HG02642 (cell line): ENCODE measurements around the gene LMOD2.

ENCODE experiments used
- ATAC-seq: cut with Tn5 transposase; IDR thresholded peaks from one replicate; pipeline ENCODE4 v1.9.1; 2021; ENCODE audit warnings: mild to moderate bottlenecking; ENCODE audit not compliant: unreplicated experiment, poor library complexity

Gene LMOD2

DNA sequence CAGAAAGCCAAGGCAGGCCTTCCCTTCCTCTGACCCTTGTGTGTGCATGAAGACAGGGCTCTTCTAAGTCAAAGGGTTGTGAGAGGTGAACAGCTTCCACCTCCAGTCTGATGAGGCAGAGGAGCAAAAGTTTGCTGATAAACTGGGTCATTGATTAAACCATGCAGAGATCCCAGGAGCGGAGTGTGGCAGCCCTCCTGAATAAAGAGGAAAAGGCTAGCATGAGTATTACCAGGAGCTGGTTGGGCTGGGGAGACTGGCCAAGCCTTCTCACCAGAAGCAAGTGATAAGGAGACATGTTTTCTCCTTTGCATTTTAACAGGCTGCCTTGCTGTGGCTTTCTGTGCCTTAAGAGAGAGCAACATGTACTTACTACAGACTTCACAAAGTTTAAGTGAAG is 10.2 kb downstream of the LMOD2 start:
- ATAC-seq: no peak

- ATAC-seq: no peak
Observed at GRCh38 chr7:123666492-123666891, 10.8 kb downstream of the LMOD2 start.

- ATAC-seq: no peak
Observed at GRCh38 chr7:123669485-123669884, 13.8 kb downstream of the LMOD2 start.

- no peak for ATAC-seq
Observed at GRCh38 chr7:123673137-123673732, 17.6 kb downstream of the LMOD2 start.

DNA sequence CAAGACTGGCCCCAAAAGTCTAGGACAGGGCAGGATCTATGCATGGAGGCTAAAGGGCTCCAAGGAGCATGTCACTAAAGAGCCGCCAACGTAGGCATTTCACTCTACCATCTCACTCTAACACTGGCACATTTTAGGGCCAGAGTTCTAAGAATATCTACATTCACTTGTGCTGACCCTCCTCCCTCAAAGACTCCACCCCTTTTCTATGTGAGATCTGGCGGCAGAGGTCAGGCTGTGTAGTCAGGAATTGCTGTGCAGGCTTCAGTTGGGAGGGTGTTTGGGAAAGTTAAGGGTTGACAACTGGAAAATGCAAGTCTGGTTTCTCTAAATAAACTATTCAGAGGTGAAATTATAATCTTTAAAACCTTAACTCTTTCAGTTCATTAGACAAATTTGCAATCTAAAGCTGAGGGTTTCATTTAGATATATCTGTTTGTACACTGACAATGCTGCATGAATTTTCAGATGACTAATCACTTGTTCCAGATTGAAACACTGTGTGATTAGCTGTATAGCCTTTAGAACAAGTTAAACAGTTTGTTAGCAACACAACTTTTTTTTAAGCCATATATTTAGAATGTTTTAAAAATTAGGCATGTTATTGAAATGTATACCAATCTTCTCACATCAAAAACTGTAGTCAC is 18.2 kb downstream of the LMOD2 start:
- ATAC-seq: no peak

GRCh38 chr7:123674399-123675180 is 18.9 kb downstream of the LMOD2 start:
- no peak for ATAC-seq

- ATAC-seq: no peak
Observed at GRCh38 chr7:123675181-123675473, 19.5 kb downstream of the LMOD2 start.

GRCh38 chr7:123677061-123677715 is 21.5 kb downstream of the LMOD2 start:
- ATAC-seq: no peak

- ATAC-seq: no peak
Observed at GRCh38 chr7:123679614-123680013, 23.9 kb downstream of the LMOD2 start.

DNA sequence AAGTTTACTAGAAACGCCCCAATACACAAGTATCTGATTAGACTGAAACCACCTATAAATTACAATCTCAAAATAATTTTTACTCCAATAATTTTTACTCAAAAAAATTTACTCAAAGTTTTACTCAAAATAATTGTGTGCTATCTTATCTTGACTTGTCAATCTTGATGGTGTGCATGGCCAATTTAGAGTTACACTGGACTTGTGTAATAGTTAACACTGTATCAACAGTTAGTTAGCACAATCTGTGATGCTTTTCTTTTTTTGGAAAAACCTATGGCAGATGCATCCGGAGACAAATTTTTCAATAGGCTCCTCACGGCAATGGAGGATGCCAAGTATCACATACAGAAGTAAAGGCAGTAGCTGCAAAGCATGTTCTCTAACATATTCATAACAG is 24.9 kb downstream of the LMOD2 start:
- no peak for ATAC-seq

DNA sequence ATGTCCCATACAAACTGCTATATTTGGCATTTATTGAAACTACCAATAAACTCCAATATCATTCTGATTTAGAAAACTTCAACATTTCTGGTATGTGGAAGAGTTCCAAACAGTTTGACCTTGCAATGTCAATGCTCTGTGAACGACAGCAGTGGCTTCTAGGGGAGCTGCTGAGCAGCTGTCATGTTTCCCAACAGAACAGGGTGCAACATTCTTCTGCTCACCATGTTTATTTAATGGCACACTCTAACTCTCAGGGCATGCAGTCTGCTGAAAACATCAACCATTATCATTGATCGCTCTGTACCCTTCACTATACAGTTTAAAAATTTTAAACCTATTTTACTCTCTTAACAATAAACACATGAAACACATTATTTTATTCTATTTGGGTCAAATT is 25.9 kb downstream of the LMOD2 start:
- ATAC-seq: no peak

DNA sequence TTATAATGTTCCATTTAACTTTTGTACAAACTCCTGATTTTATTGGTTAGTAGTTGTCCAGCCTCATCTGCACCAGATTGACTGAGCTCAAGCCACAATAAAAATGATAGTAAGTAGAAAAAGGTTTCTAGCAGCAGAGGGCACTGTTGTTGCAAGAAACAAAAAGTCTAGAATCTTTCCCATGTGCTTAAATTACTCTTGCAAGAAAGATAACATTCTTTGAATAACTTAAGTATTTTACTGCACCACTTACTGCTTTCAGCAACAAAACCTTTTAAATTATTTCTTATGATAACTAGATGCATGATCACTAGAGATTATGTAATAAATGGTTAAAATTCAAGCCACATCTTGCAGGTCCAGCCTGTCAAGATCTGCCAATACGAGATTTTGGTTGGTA is 27.0 kb downstream of the LMOD2 start:
- ATAC-seq: peak; percentile 78

GRCh38 chr7:123687161-123687560 is 31.5 kb downstream of the LMOD2 start:
- ATAC-seq: no peak

DNA sequence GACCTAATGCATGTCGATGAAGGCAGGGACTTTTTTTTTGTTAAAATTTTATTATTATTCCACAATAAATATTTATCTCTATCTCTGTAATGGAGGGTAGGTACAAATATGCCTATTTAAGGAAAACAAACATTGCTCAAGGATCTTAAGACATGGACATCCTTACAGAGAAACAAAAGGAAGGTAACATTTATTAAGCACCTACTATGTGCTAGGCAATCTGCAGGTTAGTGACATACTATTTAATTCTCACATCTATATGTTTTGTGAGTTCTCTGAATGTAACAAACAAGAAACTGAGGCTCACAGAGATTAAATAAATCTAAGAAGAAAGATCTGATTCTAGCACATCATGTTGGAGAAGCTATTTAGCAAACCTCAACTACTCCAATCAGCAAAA is 32.1 kb downstream of the LMOD2 start:
- ATAC-seq: no peak

DNA sequence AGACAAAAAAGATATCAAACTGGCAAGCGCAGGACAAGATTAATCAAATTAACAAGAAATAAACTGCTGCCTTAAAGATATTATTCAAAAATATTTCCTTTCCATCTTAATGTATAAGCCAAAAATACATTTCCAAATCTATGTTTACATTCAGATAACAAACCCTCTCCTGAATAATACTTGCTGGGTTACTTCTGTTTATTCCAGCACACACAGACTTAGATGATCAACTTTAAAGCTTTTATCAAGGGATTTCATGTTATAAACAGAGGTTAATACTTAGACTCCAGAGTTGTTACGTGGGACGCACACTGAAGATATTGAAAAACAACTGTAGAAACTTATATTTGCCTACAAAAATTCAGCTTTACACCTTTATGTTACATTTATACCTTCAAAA is 33.6 kb downstream of the LMOD2 start:
- ATAC-seq: no peak

GRCh38 chr7:123690550-123690949 is 34.9 kb downstream of the LMOD2 start:
- ATAC-seq: no peak

DNA sequence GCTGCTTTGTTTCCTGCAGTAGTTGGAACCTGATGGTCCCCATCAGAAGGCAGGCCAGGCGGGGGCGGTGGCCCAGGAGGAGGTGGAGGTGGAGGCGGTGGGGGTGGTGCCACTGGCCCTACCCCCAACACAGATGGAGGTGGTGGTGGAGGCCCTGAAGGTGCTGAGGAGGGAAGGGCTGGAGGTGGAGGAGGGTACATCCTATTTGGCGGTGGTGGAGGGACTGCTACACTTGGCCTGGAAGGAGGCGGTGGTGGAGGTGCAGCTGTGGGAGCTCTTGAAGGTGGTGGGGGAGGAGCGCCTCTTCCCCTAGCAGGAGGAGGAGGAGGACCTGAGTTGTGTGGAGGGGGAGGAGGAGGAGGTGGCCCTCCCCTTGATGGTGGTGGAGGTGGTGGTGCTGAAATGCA is 36.8 kb downstream of the LMOD2 start:
- ATAC-seq: no peak

GRCh38 chr7:123695944-123696677 is 40.4 kb downstream of the LMOD2 start:
- ATAC-seq: no peak

DNA sequence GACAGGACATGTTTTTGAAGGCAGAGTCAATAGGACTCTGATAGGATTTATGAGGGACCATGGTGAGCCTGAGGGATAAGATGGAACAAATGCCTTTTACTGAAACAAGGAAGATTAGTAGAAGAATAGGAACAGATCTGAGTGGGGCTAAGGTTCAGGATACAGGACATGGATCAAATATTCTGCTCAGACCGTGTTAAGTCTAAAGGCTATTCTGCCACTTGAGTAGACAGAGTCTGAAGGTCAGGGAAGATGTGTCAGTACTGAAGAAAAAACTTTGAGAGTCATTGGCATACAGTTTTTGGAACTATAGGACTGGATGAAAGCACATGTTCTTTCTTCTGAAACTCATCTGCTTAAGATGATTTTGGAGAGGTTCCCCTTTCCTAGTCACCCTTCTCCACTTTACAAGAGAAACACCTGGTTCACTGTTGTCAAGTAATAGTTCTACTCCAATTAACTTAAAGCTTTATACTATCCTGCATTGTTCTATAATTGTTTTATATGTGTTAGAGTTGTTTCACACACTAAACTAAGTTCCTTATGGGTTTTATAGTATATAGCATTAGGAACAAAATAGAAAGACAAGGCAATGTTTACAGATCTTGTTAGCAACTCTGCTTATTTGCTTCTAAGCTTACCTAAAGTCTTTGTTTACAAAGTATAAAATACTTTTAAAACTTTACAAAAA is 49.7 kb downstream of the LMOD2 start:
- no peak for ATAC-seq

- ATAC-seq: no peak
Observed at GRCh38 chr7:123709525-123709924, 53.9 kb downstream of the LMOD2 start.
